Epithelial cell of proximal tubule (primary cell): ENCODE data around the gene IP6K3. TPM values are rescaled to one million over a fixed set of nuclear protein-coding genes. Genes with fewer than 3 reads are reported as not detected.

Source experiments
- DNase-seq: peaks from one replicate; pipeline ENCODE4 v3.0.0-alpha.2; 2011; ENCODE audit warnings: low read depth
- H3K4me3 ChIP-seq: 2 replicates; pipeline ENCODE4 v1.5.1; 2011; ENCODE audit warnings: low read depth, mild to moderate bottlenecking, low read length
- total RNA-seq: library from RNA; depleted of rRNA; stranded (reverse); fragments of >200 nt; gene quantifications from 2 replicates; pipeline ENCODE4 v1.2.3, GENCODE V29; 2015
- TF ChIP-seq, protein P1 (sequence below): conservative IDR thresholded peaks from 2 replicates; pipeline ENCODE4 v1.5.1; 2012; ENCODE audit warnings: low read depth, mild to moderate bottlenecking, low read length

IP6K3 gene, protein sequence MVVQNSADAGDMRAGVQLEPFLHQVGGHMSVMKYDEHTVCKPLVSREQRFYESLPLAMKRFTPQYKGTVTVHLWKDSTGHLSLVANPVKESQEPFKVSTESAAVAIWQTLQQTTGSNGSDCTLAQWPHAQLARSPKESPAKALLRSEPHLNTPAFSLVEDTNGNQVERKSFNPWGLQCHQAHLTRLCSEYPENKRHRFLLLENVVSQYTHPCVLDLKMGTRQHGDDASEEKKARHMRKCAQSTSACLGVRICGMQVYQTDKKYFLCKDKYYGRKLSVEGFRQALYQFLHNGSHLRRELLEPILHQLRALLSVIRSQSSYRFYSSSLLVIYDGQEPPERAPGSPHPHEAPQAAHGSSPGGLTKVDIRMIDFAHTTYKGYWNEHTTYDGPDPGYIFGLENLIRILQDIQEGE
- 0.40 and 0.65 TPM in 2 replicates for total RNA-seq

DNA sequence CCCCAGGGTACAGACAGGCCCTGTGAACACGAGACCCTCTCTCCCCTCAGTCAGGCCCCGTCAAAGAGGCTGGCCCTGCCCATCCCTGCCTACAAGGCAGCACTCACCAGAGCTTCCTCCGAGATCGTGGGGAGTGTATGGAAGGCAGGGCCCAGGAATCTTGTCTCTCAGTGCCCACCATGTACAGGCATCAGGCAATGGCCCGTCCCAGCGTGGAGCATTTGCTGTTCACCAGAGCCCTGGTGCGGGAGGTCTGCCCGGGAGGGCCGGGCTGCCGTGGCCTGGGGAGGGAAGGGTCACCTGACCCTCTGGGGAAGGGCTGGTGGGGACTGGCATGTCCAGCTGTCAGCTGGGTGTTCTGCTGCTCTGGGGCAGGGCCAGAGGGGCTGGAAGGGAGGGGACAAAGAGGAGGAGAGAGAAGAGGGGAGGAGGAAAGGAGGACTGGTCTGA lies at the start of gene IP6K3:
Gene IP6K3 (minus strand): TSS at position 255 of the 450 bp plus-strand sequence. CDS start 11,429 bp downstream, outside the sequence.
- H3K4me3 ChIP-seq, result peak within 1 kb of the TSS; percentile 47
- TF ChIP-seq, protein P1, sequence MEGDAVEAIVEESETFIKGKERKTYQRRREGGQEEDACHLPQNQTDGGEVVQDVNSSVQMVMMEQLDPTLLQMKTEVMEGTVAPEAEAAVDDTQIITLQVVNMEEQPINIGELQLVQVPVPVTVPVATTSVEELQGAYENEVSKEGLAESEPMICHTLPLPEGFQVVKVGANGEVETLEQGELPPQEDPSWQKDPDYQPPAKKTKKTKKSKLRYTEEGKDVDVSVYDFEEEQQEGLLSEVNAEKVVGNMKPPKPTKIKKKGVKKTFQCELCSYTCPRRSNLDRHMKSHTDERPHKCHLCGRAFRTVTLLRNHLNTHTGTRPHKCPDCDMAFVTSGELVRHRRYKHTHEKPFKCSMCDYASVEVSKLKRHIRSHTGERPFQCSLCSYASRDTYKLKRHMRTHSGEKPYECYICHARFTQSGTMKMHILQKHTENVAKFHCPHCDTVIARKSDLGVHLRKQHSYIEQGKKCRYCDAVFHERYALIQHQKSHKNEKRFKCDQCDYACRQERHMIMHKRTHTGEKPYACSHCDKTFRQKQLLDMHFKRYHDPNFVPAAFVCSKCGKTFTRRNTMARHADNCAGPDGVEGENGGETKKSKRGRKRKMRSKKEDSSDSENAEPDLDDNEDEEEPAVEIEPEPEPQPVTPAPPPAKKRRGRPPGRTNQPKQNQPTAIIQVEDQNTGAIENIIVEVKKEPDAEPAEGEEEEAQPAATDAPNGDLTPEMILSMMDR, result no peak
- no peak for DNase-seq

DNA sequence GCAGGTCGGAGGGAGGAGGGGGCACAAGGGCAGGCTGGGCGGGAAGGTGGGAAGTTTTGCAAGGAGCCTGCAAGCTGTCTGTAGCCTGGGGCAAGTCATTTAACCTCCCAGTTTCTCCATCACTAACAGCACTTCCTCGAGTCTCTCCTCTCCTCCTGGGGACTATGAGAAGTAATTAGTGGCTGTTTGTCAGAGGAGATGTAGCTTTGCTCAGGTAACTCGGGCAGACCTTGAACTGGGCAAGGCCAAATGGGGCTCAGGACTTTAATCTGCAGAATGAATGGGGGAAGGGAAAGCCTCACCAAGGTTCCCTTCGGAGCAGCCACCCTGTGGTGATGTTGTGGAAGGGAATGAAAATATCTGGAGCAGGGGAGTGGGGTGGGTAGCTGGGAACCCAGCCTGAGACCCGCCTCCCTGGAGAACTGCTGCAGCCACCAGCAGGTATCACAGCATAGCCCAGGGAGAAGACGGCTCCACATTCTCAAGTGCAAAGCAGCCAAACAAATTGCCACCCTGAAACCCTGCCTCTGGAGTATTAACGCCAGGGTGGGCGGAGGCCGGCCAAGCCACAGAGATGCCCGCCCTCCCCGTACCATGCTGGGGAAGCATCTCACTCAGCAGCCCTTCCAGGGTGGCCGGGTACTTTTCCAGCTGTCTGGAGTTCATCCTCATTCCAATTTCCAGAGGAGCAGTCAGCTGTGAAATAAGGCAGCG lies 48.4 kb upstream of the IP6K3 start:
- H3K4me3 ChIP-seq, result no peak overlapping the region
- no peak for DNase-seq
- TF ChIP-seq, protein P1, result no peak

DNA sequence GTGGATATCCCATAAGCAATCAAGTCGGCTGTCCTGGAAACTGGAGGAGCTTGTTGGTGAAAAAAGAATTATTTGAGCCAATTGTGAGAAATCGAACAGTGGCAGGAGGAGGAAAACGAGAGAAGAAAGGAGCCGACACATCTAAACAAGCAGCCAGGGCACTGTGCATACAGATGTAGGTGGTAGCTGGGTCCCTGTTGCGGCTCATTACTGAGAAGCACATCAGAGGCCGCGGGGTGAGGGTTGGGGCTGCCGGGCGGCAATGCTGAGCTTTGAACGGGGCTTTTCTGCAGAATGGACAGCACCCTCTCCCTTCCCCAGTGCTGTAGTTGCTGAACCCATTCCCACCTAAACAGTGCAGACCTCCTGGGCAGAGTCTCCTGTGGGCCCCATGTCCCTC lies 46.3 kb upstream of the IP6K3 start:
- TF ChIP-seq, protein P1, result no peak
- DNase-seq, result no peak
- H3K4me3 ChIP-seq, result no peak overlapping the region

DNA sequence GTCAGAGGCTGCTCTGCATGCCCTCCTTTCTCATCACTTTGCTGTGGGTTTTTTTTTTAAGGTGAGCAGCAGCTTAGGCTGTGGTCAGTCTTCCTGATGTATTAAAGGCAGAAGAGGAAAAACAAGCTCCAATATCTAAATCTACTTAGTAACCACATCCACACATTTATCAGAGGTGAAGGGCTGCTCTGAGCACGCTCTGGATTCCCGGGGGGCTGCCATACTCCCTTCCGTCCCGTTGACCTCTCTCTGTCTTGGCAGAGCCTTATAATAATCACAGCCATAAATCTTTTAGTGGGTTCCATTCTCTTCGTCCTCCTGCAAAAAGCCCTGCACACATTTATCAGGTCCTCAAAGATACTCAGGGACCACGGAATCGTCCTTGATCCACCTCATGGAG lies 44.9 kb upstream of the IP6K3 start:
- TF ChIP-seq, protein P1, result no peak
- H3K4me3 ChIP-seq, result no peak overlapping the region
- no peak for DNase-seq

DNA sequence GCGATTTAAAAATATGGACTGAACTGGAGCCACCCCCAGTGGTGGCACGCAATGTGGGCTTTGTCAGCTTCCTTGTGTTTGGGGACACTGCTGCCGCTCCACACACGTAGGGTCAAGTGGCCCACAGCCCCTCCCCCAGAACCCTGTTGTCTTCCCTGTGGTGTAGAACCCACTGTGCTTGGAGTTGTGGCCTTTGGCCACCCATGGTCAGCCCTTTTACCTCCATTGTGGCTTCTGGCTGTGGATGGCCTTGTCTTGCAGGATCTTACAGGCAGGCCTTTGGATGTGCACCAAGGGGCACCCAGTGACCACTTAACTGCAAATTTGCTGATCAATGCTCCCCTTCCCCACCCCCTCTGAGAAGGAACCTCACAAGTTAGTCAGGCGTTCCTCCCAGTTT lies 44.2 kb upstream of the IP6K3 start:
- no peak overlapping the region for H3K4me3 ChIP-seq
- DNase-seq, result no peak
- TF ChIP-seq, protein P1, result no peak

DNA sequence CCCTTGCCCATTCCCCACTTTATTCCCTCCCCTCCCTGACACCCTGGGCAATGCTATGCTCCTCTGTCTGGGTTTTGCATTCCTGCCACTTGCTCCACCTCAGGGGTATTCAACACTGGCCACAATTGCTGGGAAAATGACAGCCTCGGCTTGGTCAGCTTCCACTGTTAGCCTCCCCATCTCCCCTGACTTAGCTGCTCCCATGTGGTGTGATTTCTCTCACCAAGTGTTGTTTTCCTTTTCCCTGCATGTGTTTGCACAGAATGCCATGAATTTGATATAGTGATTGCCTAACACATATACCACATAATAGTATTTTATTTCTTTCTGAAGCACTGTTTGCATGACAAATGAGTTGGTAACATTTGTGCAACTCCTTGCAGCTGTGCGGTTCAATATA lies 43.7 kb upstream of the IP6K3 start:
- TF ChIP-seq, protein P1, result no peak
- no peak for DNase-seq
- H3K4me3 ChIP-seq, result no peak overlapping the region
